GM19372 (cell line): ENCODE results near the gene RHOD.

ENCODE experiments used
- ATAC-seq: cut with Tn5 transposase; IDR thresholded peaks from one replicate; pipeline ENCODE4 v1.9.1; 2021; ENCODE audit warnings: mild to moderate bottlenecking, low read depth, moderate library complexity; ENCODE audit not compliant: unreplicated experiment

Gene RHOD

GRCh38 chr11:67113231-67113721 is 56.6 kb downstream of the RHOD start:
- no peak for ATAC-seq

DNA sequence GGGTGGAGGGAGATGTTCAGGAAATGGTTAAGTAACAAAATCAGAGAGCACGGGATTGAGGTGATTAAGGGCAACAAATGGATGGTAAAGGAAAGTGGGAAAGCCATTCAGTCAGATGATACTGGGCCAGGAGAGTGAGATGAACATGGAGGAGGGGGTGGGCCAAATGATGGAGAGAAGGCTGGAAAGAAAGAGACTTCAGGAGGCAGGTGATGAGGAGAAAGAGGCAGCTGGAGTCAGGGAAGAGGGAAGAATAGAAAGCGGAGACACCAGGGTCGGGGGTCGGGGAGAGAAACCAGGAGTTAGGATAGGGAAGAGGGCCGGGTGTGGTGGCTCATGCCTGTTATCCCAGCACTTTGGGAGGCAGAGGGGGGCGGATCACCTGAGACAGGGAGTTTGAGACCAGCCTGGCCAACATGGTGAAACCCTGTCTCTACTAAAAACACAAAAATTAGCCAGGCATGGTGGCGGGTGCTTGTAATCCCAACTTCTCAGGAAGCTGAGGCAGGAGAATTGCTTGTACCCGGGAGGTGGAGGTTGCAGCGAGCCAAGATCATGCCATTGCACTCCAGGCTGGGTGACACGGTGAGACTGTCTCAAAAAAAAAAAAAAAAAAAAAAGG is 57.7 kb downstream of the RHOD start:
- ATAC-seq: no peak

GRCh38 chr11:67116758-67117105 is 60.1 kb downstream of the RHOD start:
- no peak for ATAC-seq

GRCh38 chr11:67117176-67117575 is 60.5 kb downstream of the RHOD start:
- no peak for ATAC-seq

DNA sequence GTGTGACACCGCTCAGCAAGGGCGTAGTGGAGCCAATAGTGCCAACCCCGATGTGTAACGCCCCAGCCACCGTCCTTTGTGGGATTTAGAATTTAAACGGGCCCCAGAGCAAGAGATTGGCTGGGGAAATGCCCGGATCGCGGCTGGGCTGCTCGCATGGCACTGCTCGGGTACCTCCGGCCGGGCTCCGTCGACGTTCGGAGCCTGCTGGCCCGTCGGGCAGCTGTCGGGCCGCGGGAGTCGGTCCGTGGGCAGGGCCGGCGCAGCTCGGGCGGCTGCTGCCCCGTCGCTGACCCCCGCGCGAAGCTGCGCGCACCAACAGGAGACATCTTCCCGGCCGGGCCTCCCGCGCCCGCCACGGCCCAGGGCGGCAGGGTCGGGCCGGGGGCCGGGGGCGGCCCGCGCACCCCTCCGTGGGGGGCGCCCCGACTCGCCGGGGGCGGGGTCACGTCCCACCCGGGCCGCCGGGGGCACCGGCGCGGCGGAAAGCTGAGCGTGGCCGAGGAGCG is 61.1 kb downstream of the RHOD start:
- no peak for ATAC-seq

- peak; percentile 2 for ATAC-seq
Measured at GRCh38 chr11:67118181-67118766, 61.6 kb downstream of the RHOD start.

- ATAC-seq: peak; percentile 77
Measured at GRCh38 chr11:67118801-67119584, 62.3 kb downstream of the RHOD start, which contains the start of gene KDM2A. KDM2A (plus strand) TSS chr11:67119263; CDS start chr11:67121317, 2,054 bp downstream.

DNA sequence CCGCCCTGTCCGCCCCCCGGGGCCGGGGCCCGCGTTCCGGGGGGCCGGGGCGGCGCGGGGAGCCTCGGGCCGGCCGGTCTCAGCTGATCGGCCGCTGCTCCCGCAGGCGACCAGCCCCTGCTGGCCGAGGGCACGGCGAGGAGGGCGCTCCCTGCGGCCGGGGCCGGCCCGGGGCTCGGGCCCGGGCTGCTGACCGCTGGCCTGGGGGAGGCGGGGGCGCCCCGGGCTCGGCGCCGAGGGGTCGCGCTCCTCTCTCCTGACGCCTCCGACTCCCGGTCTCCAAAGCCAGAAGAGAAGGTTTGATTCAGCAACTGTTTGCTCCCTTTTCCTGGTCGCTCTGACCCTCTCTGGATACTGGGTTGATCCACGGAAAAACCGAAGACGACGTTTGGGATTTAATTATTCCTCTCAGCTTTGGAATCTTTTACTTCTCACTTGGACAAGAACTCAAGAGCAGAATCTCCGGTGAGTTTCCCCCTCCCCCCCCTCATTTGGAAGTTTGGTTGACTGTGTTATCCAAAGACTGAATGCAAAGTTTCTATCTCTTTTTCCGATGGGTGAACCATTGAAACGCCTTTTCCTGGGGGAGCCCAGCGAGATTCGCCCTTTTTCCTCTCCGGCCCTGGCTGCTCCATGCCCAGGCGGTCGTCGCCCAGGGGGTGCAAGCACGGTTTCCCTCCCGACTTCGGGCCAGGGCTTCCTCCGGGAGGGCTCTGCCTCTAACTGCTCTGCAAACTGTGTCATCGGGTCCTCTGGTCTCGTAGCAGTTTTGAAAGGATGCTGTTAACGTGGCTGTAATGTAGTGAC is 63.1 kb downstream of the RHOD start:
- peak; percentile 9 for ATAC-seq

GRCh38 chr11:67120456-67120855 is 63.8 kb downstream of the RHOD start:
- no peak for ATAC-seq

- no peak for ATAC-seq
Measured at GRCh38 chr11:67120881-67121710, 64.4 kb downstream of the RHOD start.
